Lower leg skin (tissue), 4 donors: Measurements from ENCODE around the gene ATP9A. TPM values are rescaled to one million over a fixed set of nuclear protein-coding genes. Genes with fewer than 3 reads are reported as not detected.
"Not testable (repeated sequence)": the region's sequence is repeated elsewhere in the genome, so short reads cannot be mapped to it uniquely, and the experiment has no call there.

Experiments used
- DNase-seq, 2 donors: peaks; one replicate each; pipeline ENCODE4 v3.0.0-alpha.2; 2019; ENCODE audit warnings: low spot score in 2 of 2
- H3K4me3 ChIP-seq: fragments of 200-600 bp; sonication (generic); 2 replicates; pipeline ENCODE4 v1.5.1; 2017; ENCODE audit warnings: mild to moderate bottlenecking, low read depth; ENCODE audit not compliant: poor library complexity, severe bottlenecking
- POLR2A ChIP-seq, 2 donors: fragments of 450-650 bp; IDR thresholded peaks; one replicate each; pipeline ENCODE4 v1.6.1; 2016 to 2017; ENCODE audit warnings: antibody characterized with exemption in 2 of 2, mild to moderate bottlenecking in 1 of 2, moderate library complexity in 1 of 2
- whole genome bisulfite sequencing, 2 donors: methylation state at CpG; one replicate each; pipeline ENCODE4 v1.1.5; 2018; 5-methylcytosine and 5-hydroxymethylcytosine counted together
- intact Hi-C: fragments of 100-400 bp; cut with DNase I; formaldehyde crosslinking; loops from one replicate; pipeline ENCODE4 v1.15.0; 2023; ENCODE audit warnings: low total_unique reads
- total RNA-seq, 4 donors: library from RNA; depleted of rRNA; stranded (reverse); fragments of >200 nt; gene quantifications; one replicate each; pipeline ENCODE4 v1.1.0, GENCODE V29; 2016
- TF ChIP-seq, protein P1 (sequence below), 3 donors: fragments of 450-650 bp; IDR thresholded peaks; one replicate each; pipeline ENCODE4 v1.5.1; 2016; ENCODE audit warnings: antibody characterized with exemption in 3 of 3, mild to moderate bottlenecking in 3 of 3, moderate library complexity in 2 of 3

Gene ATP9A
- total RNA-seq, 4 donors from 2014 or later: 14.1 to 23.6 (median 16.1) TPM

DNA sequence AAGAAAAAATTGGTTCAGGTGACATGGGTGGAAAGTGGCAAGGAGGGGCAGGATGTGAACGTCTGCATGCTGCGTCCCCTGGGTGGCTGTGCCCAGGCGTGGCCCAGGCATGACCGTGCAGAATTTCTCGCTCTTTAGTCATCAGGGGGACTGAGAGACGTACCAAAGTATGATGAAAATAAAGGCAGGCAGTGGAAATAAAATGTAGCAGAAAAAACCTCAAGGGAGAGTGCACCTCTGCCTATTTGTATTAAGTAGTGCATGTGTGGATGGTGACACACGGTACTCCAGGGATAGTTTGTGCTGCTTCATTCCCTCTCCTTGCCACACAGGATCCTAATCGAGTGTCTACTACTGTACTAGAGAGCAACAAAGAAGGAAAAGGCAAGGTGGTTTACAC lies 81.1 kb downstream of the ATP9A start:
- no peak for DNase-seq
- 49 to 57% methylated on average over 8 of the region's 8 CpGs for WGBS, 2 donors
- no peak for TF ChIP-seq POLR2A (IDR thresholded peaks at IDR 0.05)
- TF ChIP-seq, protein P1, sequence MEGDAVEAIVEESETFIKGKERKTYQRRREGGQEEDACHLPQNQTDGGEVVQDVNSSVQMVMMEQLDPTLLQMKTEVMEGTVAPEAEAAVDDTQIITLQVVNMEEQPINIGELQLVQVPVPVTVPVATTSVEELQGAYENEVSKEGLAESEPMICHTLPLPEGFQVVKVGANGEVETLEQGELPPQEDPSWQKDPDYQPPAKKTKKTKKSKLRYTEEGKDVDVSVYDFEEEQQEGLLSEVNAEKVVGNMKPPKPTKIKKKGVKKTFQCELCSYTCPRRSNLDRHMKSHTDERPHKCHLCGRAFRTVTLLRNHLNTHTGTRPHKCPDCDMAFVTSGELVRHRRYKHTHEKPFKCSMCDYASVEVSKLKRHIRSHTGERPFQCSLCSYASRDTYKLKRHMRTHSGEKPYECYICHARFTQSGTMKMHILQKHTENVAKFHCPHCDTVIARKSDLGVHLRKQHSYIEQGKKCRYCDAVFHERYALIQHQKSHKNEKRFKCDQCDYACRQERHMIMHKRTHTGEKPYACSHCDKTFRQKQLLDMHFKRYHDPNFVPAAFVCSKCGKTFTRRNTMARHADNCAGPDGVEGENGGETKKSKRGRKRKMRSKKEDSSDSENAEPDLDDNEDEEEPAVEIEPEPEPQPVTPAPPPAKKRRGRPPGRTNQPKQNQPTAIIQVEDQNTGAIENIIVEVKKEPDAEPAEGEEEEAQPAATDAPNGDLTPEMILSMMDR (IDR thresholded peaks at IDR 0.05): no peak
- no peak overlapping the region for H3K4me3 ChIP-seq
- intact Hi-C loops: no loop called here

DNA sequence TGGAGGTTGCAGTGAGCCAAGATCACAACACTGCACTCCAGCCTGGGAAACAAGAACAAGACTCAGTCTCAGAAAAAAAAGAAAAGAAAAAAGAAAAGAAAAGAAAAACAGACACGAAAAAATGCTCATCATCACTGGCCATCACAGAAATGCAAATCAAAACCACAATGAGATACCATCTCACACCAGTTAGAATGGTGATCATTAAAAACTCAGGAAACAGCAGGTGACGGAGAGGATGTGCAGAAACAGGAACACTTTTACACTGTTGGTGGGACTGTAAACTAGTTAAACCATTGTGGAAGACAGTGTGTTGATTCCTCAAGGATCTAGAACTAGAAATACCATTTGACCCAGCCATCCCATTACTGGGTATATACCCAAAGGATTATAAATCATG lies 82.7 kb downstream of the ATP9A start:
- intact Hi-C loops, DNase-seq, H3K4me3 ChIP-seq: not testable (repeated sequence)
- WGBS, 2 donors: 79 to 84% methylated on average over 2 of the region's 2 CpGs

DNA sequence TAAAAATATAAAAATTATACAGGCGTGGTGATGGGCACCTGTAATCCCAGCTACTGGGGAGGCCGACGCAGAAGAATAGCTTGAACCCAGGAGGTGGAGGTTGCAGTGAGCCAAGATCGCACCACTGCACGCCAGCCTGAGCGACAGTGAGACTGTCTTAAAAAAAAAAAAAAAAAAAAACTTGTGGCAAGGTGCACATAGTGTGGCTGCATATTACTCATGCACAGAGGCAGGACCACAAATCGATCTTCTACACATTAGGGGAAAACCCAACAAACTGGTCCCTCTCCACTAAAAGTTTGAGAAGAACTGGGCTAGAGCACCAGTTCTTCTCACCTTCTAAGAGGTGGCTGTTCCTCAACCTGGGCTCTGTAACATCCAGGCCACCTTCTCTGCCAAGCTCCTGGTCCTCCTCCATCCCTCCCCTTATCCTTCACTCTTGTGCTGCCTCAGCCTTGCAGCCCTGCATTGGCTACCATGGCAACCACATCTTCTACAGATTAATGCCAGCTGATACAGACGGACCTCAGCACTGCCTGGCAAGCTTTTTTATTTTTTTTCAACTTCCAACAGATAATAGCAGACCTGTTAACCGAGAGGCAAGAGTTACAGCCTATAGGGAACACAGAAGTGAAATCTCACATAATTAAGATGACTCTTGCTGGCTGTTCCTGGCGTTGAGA lies 88.0 kb downstream of the ATP9A start:
- 85 to 87% methylated on average over 10 of the region's 10 CpGs for WGBS, 2 donors
- no peak for TF ChIP-seq POLR2A (IDR thresholded peaks at IDR 0.05)
- TF ChIP-seq, protein P1 (IDR thresholded peaks at IDR 0.05): no peak
- DNase-seq: no peak
- intact Hi-C loops: no loop called here
- no peak overlapping the region for H3K4me3 ChIP-seq

DNA sequence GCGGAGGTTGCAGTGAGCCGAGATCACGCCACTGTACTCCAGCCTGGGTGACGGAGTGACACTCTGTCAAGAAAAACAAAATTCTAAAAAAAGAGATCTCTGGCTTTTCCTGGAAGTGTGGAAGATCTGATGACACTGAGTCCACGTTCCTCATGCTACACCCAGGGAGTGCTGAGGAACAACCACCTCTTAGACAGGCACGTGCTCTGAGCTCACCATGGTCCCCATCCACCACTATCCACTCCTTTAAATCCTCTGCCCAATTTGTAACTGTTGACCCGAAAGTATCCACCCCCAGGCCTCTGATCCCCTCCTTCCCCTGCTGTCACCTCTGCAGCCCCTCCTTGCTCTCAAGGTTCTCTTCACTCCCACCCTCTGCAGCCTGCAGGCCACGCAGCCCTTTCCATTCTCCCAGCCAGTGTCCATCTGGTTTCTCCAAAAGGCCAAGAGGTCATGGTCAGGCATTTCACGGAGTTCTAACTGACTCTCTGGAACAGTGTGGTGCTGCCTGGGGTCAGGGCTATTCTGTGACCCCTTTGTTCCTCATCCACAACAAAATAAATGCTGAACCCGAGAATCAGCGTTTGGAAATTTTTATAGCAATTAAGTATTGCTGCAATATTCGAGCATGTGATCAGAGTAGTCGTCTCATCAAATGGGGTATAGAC lies 88.8 kb downstream of the ATP9A start:
- no peak for TF ChIP-seq POLR2A (IDR thresholded peaks at IDR 0.05)
- DNase-seq: no peak
- no peak overlapping the region for H3K4me3 ChIP-seq
- 89 to 93% methylated on average over 13 of the region's 13 CpGs for WGBS, 2 donors
- intact Hi-C loops: no loop called here

DNA sequence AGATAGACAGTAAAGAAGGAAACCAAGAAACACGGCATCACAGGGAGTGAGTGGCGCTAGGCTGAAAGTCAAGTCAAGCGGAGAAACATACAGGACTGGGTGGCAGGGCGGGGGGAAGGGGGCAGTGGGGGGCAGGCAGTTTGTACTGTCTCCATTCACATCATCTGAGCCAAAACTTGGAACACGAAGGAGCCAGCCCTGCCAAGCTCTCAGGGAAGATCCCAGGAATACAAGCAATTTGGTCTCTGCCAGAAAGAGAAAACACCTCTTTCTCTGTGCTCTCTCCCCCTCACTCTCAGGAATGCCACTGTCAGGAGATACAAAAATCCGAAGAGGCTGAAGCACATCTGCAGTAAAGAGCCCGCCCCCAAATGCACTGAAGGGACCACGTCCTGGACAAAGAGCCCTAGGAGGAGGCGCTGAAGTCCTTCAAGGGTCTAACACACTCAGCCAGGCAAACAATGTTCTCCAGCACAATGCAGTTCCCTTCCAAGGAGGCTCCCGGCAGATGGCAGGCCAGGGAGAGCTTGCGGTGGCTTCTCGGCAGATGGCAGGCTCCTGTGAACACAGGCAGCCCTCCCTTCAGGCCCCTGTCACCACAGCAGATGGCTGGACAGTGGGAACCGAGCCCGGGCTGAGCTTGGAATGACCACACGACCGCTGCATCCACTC lies 90.0 kb downstream of the ATP9A start:
- 67 to 72% methylated on average over 11 to 16 of the region's 16 CpGs for WGBS, 2 donors
- TF ChIP-seq POLR2A (IDR thresholded peaks at IDR 0.05): no peak
- TF ChIP-seq, protein P1 (IDR thresholded peaks at IDR 0.05): no peak
- intact Hi-C loops: no loop called here
- no peak for DNase-seq
- H3K4me3 ChIP-seq: no peak overlapping the region

DNA sequence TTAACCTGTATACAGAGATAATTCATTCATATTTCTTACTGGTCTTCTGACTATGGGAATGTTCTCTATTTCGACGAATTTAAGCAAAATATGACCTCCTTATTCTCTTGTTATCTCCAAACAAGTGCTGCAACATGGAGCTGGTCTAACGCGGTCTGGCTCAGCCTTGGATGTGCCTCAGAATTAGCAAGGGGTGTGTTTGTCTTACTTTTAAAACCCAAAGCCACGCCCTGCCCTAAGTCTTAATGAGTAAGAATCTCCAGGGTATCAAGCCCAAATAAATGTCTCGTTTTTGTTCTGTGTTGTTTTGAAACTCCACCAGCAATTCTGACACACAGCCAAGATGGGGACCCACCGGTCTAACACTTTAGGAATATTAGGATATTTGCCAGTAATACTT lies 99.2 kb downstream of the ATP9A start:
- WGBS, 2 donors: 57 to 58% methylated on average over 7 of the region's 7 CpGs
- no peak overlapping the region for H3K4me3 ChIP-seq
- intact Hi-C loops: no loop called here
- no peak for DNase-seq
- TF ChIP-seq, protein P1 (IDR thresholded peaks at IDR 0.05): no peak
- no peak for TF ChIP-seq POLR2A (IDR thresholded peaks at IDR 0.05)
